Suprapubic skin (tissue), 4 donors: ENCODE data around the gene ZNF770. TPM values are rescaled to one million over a fixed set of nuclear protein-coding genes. Genes with fewer than 3 reads are reported as not detected.
"Not testable (repeated sequence)": the region's sequence is repeated elsewhere in the genome, so short reads cannot be mapped to it uniquely, and the experiment has no call there.

Experiments used
- DNase-seq, 2 donors: peaks; one replicate each; pipeline ENCODE4 v3.0.0-alpha.2; 2019; ENCODE audit warnings: low spot score in 2 of 2
- H3K27ac ChIP-seq: fragments of 200-600 bp; sonication (generic); one replicate; pipeline ENCODE4 v1.5.1; 2019
- H3K27me3 ChIP-seq: fragments of 200-600 bp; sonication (generic); one replicate; pipeline ENCODE4 v1.5.1; 2019
- H3K36me3 ChIP-seq: fragments of 200-600 bp; sonication (generic); one replicate; pipeline ENCODE4 v1.5.1; 2019
- H3K4me1 ChIP-seq: fragments of 200-600 bp; sonication (generic); one replicate; pipeline ENCODE4 v1.5.1; 2019
- H3K4me3 ChIP-seq: fragments of 200-600 bp; sonication (generic); one replicate; pipeline ENCODE4 v1.5.1; 2019; ENCODE audit warnings: mild to moderate bottlenecking
- H3K9me3 ChIP-seq: fragments of 200-600 bp; sonication (generic); one replicate; pipeline ENCODE4 v1.5.1; 2019
- EP300 ChIP-seq: sonication (generic); formaldehyde crosslinking; IDR thresholded peaks from one replicate; pipeline ENCODE4 v1.6.1; 2017; ENCODE audit warnings: antibody characterized with exemption
- POLR2A ChIP-seq, 2 donors: fragments of 450-650 bp; IDR thresholded peaks; one replicate each; pipeline ENCODE4 v1.6.1; 2017; ENCODE audit warnings: antibody characterized with exemption in 2 of 2, mild to moderate bottlenecking in 2 of 2, moderate library complexity in 2 of 2
- POLR2AphosphoS5 ChIP-seq, 3 donors: sonication (generic); formaldehyde crosslinking; IDR thresholded peaks; one replicate each; pipeline ENCODE4 v1.6.1; 2017; ENCODE audit warnings: antibody characterized with exemption in 3 of 3
- WGBS: methylation state at CpG from one replicate; pipeline ENCODE4 v1.1.5; 2018; 5-methylcytosine and 5-hydroxymethylcytosine counted together
- total RNA-seq, 4 donors: library from RNA; depleted of rRNA; stranded (reverse); fragments of >200 nt; gene quantifications; one replicate each; pipeline ENCODE4 v1.1.0, GENCODE V29; 2016
- TF ChIP-seq, protein P1 (sequence below), 2 donors: fragments of 200-600 bp in 1 of 2; fragments of 450-650 bp in 1 of 2; sonication (generic) in 1 of 2; IDR thresholded peaks; one replicate each; pipeline ENCODE4 v1.5.1; 2016 to 2019; ENCODE audit warnings: antibody characterized with exemption in 2 of 2, mild to moderate bottlenecking in 1 of 2, moderate library complexity in 1 of 2

The ZNF770 gene
- total RNA-seq, 4 donors from 2014 or later = 42.4 to 71.1 (median 46.2) TPM

DNA sequence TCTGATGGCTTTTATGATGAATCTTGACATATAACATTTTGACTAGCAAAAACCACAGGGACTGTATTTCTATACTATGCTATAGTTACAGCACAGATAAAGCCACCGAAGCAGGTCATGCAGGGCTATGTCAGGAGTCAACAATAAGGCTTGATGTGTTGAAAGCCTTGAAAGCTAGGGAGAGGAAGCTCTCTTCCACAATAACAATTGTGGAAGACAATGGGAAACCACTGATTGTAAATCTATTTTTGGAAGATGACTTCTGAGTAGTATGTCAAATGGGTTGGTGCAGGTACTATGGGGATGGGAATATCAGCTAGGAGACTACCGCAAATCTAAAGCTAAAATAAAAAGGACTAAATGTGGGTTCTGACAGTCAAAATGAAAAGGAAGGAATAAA, 14.6 kb downstream of the ZNF770 start:
- Histone ChIP-seq H3K36me3 (no peaks in the 10 kb centered on the region), H3K9me3 (no peaks in the 10 kb centered on the region), H3K27ac (no peak overlapping the region), H3K27me3 (no peaks in the 10 kb centered on the region), H3K4me3 (no peak overlapping the region), H3K4me1 (peaks cover 11% of the 10 kb centered on the region)
- no peak for DNase-seq
- 77% methylated on average over 2 of the region's 2 CpGs for WGBS
- TF ChIP-seq POLR2A (IDR thresholded peaks at IDR 0.05) (no peak), EP300 (no peak), POLR2AphosphoS5 (IDR thresholded peaks at IDR 0.05) (no peak)
- TF ChIP-seq, protein P1, sequence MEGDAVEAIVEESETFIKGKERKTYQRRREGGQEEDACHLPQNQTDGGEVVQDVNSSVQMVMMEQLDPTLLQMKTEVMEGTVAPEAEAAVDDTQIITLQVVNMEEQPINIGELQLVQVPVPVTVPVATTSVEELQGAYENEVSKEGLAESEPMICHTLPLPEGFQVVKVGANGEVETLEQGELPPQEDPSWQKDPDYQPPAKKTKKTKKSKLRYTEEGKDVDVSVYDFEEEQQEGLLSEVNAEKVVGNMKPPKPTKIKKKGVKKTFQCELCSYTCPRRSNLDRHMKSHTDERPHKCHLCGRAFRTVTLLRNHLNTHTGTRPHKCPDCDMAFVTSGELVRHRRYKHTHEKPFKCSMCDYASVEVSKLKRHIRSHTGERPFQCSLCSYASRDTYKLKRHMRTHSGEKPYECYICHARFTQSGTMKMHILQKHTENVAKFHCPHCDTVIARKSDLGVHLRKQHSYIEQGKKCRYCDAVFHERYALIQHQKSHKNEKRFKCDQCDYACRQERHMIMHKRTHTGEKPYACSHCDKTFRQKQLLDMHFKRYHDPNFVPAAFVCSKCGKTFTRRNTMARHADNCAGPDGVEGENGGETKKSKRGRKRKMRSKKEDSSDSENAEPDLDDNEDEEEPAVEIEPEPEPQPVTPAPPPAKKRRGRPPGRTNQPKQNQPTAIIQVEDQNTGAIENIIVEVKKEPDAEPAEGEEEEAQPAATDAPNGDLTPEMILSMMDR (IDR thresholded peaks at IDR 0.05) = no peak

DNA sequence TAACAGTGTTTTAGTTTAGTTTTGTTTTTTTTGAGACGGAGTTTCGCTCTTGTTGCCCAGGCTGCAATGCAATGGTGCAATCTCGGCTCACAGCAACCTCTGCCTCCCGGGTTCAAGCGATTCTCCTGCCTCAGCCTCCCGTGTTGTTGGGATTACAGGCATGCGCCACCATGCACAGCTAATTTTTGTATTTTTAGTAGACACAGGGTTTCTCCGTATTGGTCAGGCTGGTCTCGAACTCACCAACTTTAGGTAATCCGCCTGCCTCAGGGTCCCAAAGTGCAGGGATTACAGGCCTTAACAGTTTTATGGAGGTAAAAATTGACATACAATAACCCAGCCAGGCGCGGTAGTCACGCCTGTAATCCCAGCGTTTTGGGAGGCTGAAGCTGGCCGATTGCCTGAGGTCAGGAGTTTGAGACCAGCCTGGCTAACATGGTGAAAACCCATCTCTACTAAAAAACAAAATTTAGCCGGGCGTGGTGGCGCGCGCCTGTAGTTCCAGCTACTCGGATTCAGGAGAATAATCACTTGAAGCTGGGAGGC, 17.9 kb downstream of the ZNF770 start:
- H3K27me3 ChIP-seq, H3K9me3 ChIP-seq, DNase-seq, H3K27ac ChIP-seq, H3K36me3 ChIP-seq: not testable (repeated sequence)
- H3K4me3 ChIP-seq = peak overlapping the region; percentile 98
- 65% methylated on average over 21 of the region's 21 CpGs for WGBS
- H3K4me1 ChIP-seq = peaks cover 35% of the 10 kb centered on the region

DNA sequence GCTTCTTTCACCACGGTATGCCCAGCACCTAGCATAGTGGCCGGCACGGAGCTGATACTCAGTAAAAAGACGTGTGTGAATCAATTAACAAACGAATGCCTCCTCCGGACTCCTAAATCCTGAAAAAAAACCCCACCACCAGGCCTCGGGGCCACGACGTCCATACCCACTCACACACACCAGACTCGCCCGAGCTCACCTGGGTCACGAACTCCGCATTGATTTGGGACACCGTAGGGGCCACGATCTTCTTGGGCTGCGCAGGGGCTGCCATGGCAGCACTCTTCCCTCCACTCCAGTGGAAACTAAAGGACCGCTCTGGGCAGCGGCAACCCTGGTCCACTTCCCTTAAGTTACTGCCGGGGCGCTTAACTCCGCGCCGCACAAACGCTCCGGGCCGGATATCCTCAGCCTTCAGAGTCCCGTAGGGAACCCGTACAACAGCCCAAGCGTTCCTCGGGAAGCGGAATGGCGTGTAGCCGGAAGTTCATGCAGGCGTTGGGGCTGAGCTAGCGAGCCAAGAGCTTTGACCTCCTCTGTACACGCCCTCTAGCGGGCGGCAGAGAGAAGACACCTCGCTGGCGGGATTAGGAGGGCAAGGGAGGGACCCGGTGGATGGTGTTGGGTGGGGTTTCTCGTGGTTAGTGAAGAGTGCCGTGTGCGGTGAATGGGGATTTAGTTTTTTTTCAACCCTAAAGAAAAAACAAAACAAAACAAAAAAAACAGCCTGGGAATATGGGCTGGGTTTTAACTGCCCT, 18.6 kb downstream of the ZNF770 start, which contains the start of gene AQR:
Gene AQR, minus strand, starts transcription at position 403 of the 758 bp plus-strand sequence. Its CDS starts 129 bp downstream, at position 274.
- Histone ChIP-seq H3K4me3 (peak within 1 kb of the TSS; percentile 98), H3K9me3 (no peaks in the 10 kb centered on the region), H3K27me3 (no peaks in the 10 kb centered on the region), H3K27ac (peak within 1 kb of the TSS; percentile 89), H3K4me1 (peaks cover 37% of the 10 kb centered on the region), H3K36me3 (no peaks in the 10 kb centered on the region)
- WGBS = under 1% methylated on average over 32 of the region's 44 CpGs
- peak; percentile 97 for DNase-seq
- peak in 1 of 3 donors; percentile 86 for TF ChIP-seq POLR2AphosphoS5 (IDR thresholded peaks at IDR 0.05)
- no peak for TF ChIP-seq EP300
- peak; percentile 64 to 71 for TF ChIP-seq POLR2A (IDR thresholded peaks at IDR 0.05)
- TF ChIP-seq, protein P1 (IDR thresholded peaks at IDR 0.05) = peak; percentile 63 to 97

DNA sequence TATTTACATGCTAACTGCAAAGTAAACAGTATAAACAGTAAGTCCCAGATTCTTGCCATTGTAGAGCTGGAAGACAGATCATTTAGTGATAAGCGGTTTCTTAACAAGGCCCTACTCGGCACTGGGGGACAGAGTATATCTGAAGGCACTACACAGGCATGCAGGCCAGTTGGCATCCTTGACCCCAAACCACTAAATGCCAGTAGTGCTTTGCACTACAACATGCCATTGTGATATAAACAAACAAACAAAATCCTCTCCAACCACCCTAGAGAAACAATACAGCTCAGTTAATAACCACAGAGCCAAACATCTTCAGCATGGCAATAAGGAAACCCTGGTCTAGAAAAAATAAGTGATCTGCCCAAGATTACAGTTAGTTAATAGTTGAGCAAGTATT, 23.8 kb downstream of the ZNF770 start:
- no peaks in the 10 kb centered on the region for H3K27me3 ChIP-seq
- no peak overlapping the region for H3K27ac ChIP-seq
- WGBS = 87% methylated on average over 2 of the region's 2 CpGs
- peaks cover 32% of the 10 kb centered on the region for H3K4me1 ChIP-seq
- DNase-seq = no peak
- TF ChIP-seq POLR2AphosphoS5 (IDR thresholded peaks at IDR 0.05) (no peak), POLR2A (IDR thresholded peaks at IDR 0.05) (no peak), EP300 (no peak)
- TF ChIP-seq, protein P1 (IDR thresholded peaks at IDR 0.05) = no peak
- H3K36me3 ChIP-seq = peaks cover 21% of the 10 kb centered on the region
- no peak overlapping the region for H3K4me3 ChIP-seq
- H3K9me3 ChIP-seq = no peaks in the 10 kb centered on the region

DNA sequence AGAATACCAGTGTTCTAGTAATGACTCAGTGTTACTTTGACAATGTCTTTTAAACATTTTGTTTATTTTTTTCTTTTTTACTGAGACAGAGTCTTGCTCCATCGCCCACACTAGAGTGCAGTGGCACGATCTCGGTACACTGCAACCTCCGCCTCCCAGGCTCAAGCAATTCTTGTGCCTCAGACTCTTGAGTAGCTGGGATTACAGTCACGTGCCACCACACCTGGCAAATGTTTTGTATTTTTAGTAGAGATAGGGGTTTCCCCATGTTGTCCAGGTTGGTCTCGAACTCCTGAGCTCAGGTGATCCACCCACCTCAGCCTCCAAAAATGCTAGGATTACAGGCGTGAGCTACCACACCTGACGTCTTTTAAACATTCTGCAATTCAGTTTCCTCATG, 34.2 kb downstream of the ZNF770 start:
- Histone ChIP-seq H3K9me3 (no peaks in the 10 kb centered on the region), H3K4me1 (peaks cover 8% of the 10 kb centered on the region), H3K27me3 (no peaks in the 10 kb centered on the region), H3K4me3 (no peak overlapping the region), H3K27ac (no peak overlapping the region), H3K36me3 (peaks cover 35% of the 10 kb centered on the region)
- 92% methylated on average over 8 of the region's 8 CpGs for WGBS
- TF ChIP-seq EP300 = no peak
- no peak for TF ChIP-seq POLR2AphosphoS5 (IDR thresholded peaks at IDR 0.05)
- TF ChIP-seq POLR2A (IDR thresholded peaks at IDR 0.05) = no peak
- TF ChIP-seq, protein P1 (IDR thresholded peaks at IDR 0.05) = no peak
- no peak for DNase-seq
